GM21737 (cell line): ENCODE results near the gene RXRB.

Experiments
- ATAC-seq: cut with Tn5 transposase; IDR thresholded peaks from one replicate; pipeline ENCODE4 v1.9.1; 2021; ENCODE audit warnings: mild to moderate bottlenecking, moderate library complexity; ENCODE audit not compliant: unreplicated experiment

RXRB gene

GRCh38 chr6:33198159-33198852, 2.2 kb downstream of the RXRB start:
- no peak for ATAC-seq

GRCh38 chr6:33197431-33198048, 2.9 kb downstream of the RXRB start:
- no peak for ATAC-seq

- ATAC-seq, result no peak
These were observed 4.9 kb downstream of the RXRB start for GRCh38 chr6:33195304-33196165.

GRCh38 chr6:33194431-33194979, 6.0 kb downstream of the RXRB start:
- ATAC-seq, result no peak

- ATAC-seq, result no peak
These were observed 6.8 kb downstream of the RXRB start for GRCh38 chr6:33193619-33194018.

- ATAC-seq, result no peak
These were observed 7.5 kb downstream of the RXRB start for GRCh38 chr6:33192671-33193602.

- no peak for ATAC-seq
These were observed 8.3 kb downstream of the RXRB start, which contains the start of gene COL11A2 for GRCh38 chr6:33192105-33192646. TSS of gene COL11A2 (minus strand) at chr6:33192467. CDS start at chr6:33192240, 227 bp downstream.

GRCh38 chr6:33191383-33192104, 8.9 kb downstream of the RXRB start:
- ATAC-seq, result no peak

GRCh38 chr6:33190504-33191107, 9.9 kb downstream of the RXRB start:
- no peak for ATAC-seq

- no peak for ATAC-seq
These were observed 10.6 kb downstream of the RXRB start for GRCh38 chr6:33189625-33190448.

- ATAC-seq, result no peak
These were observed 11.3 kb downstream of the RXRB start for GRCh38 chr6:33189164-33189563.

GRCh38 chr6:33187809-33188208, 12.7 kb downstream of the RXRB start:
- ATAC-seq, result no peak

- ATAC-seq, result no peak
These were observed 14.7 kb downstream of the RXRB start for GRCh38 chr6:33185654-33186187.

- ATAC-seq, result no peak
These were observed 15.3 kb downstream of the RXRB start for GRCh38 chr6:33185190-33185589.

- no peak for ATAC-seq
These were observed 17.3 kb downstream of the RXRB start for GRCh38 chr6:33183071-33183683.

- ATAC-seq, result no peak
These were observed 19.3 kb downstream of the RXRB start for GRCh38 chr6:33181141-33181540.

GRCh38 chr6:33178755-33179475, 21.6 kb downstream of the RXRB start:
- no peak for ATAC-seq
